Endometrium (tissue), 2 donors: ENCODE measurements around the gene ANAPC2.

Experiments
- FAIRE-seq: peaks from 2 replicates; lab custom pipeline; 2012; peaks lifted over from hg19 to GRCh38; lab: Jason Lieb, UNC
- donor health status: control.
- donor health status: control.

Gene ANAPC2

GRCh38 chr9:137126786-137127185, 61.6 kb downstream of the ANAPC2 start:
- FAIRE-seq, result no peak
